ENCODE results near the gene SLC16A9.
"Not testable (repeated sequence)": the region's sequence is repeated elsewhere in the genome, so short reads cannot be mapped to it uniquely, and the experiment has no call there.

Gene SLC16A9

GRCh38 chr10:59736749-59737148 lies 27.1 kb upstream of the SLC16A9 start:
- no peak overlapping the region for H3K27ac ChIP-seq
- no peaks in the 10 kb centered on the region for H3K27me3 ChIP-seq (ENCODE audit: insufficient read depth, low read depth, severe bottlenecking)
- TF ChIP-seq CTCF (IDR thresholded peaks at IDR 0.05; ENCODE audit: low read depth, low read length): no peak
- no peaks in the 10 kb centered on the region for H3K9me3 ChIP-seq (ENCODE audit: severe bottlenecking)
- H3K36me3 ChIP-seq: no peaks in the 10 kb centered on the region
- no peak overlapping the region for H3K4me3 ChIP-seq (ENCODE audit: low read depth, low read length)
- no peak for DNase-seq

- no peak overlapping the region for H3K4me3 ChIP-seq (ENCODE audit: low read depth, low read length)
- H3K36me3 ChIP-seq: no peaks in the 10 kb centered on the region
- H3K27ac ChIP-seq: no peak overlapping the region
- DNase-seq: no peak
- H3K9me3 ChIP-seq (ENCODE audit: severe bottlenecking): no peaks in the 10 kb centered on the region
- H3K27me3 ChIP-seq (ENCODE audit: insufficient read depth, low read depth, severe bottlenecking): no peaks in the 10 kb centered on the region
- TF ChIP-seq CTCF (IDR thresholded peaks at IDR 0.05; ENCODE audit: low read depth, low read length): no peak
Measured at GRCh38 chr10:59735296-59735695, 25.6 kb upstream of the SLC16A9 start.

GRCh38 chr10:59734014-59734462 lies 24.4 kb upstream of the SLC16A9 start:
- H3K9me3 ChIP-seq (ENCODE audit: severe bottlenecking): no peaks in the 10 kb centered on the region
- no peak overlapping the region for H3K27ac ChIP-seq
- no peaks in the 10 kb centered on the region for H3K27me3 ChIP-seq (ENCODE audit: insufficient read depth, low read depth, severe bottlenecking)
- TF ChIP-seq CTCF (IDR thresholded peaks at IDR 0.05; ENCODE audit: low read depth, low read length): no peak
- no peaks in the 10 kb centered on the region for H3K36me3 ChIP-seq
- no peak overlapping the region for H3K4me3 ChIP-seq (ENCODE audit: low read depth, low read length)
- DNase-seq: no peak

GRCh38 chr10:59733321-59734013 lies 23.8 kb upstream of the SLC16A9 start:
- H3K9me3 ChIP-seq (ENCODE audit: severe bottlenecking); H3K27me3 ChIP-seq (ENCODE audit: insufficient read depth, low read depth, severe bottlenecking); H3K36me3 ChIP-seq; DNase-seq; H3K4me3 ChIP-seq (ENCODE audit: low read depth, low read length); H3K27ac ChIP-seq: not testable (repeated sequence)

GRCh38 chr10:59732849-59733248 lies 23.2 kb upstream of the SLC16A9 start:
- H3K4me3 ChIP-seq (ENCODE audit: low read depth, low read length); H3K27me3 ChIP-seq (ENCODE audit: insufficient read depth, low read depth, severe bottlenecking); H3K36me3 ChIP-seq; H3K27ac ChIP-seq; DNase-seq; H3K9me3 ChIP-seq (ENCODE audit: severe bottlenecking): not testable (repeated sequence)

- DNase-seq; H3K9me3 ChIP-seq (ENCODE audit: severe bottlenecking); H3K4me3 ChIP-seq (ENCODE audit: low read depth, low read length); H3K36me3 ChIP-seq; H3K27me3 ChIP-seq (ENCODE audit: insufficient read depth, low read depth, severe bottlenecking); H3K27ac ChIP-seq: not testable (repeated sequence)
Measured at GRCh38 chr10:59729167-59729566, 19.5 kb upstream of the SLC16A9 start.

GRCh38 chr10:59724098-59724938 lies 14.7 kb upstream of the SLC16A9 start:
- no peak overlapping the region for H3K27ac ChIP-seq
- H3K9me3 ChIP-seq (ENCODE audit: severe bottlenecking): peaks cover 5% of the 10 kb centered on the region
- TF ChIP-seq CTCF (IDR thresholded peaks at IDR 0.05; ENCODE audit: low read depth, low read length): no peak
- no peak overlapping the region for H3K4me3 ChIP-seq (ENCODE audit: low read depth, low read length)
- no peaks in the 10 kb centered on the region for H3K27me3 ChIP-seq (ENCODE audit: insufficient read depth, low read depth, severe bottlenecking)
- no peaks in the 10 kb centered on the region for H3K36me3 ChIP-seq
- peak; percentile 31 for DNase-seq

Data from WERI-Rb-1 (cell line).